Right forelimb (tissue), 1 donor: Measurements from ENCODE around the gene PROSER1.
A peak's percentile ranks its signal among the peaks of the same experiment; 100 is the strongest.
"Not testable (repeated sequence)": the region's sequence is repeated elsewhere in the genome, so short reads cannot be mapped to it uniquely, and the experiment has no call there.

Source experiments
- DNase-seq: peaks from one replicate; pipeline ENCODE4 v3.0.0-alpha.2; 2018

The PROSER1 gene

GRCh38 chr13:39023761-39024160 lies 14.1 kb downstream of the PROSER1 start:
- DNase-seq = no peak

- no peak for DNase-seq
Observed at GRCh38 chr13:39023316-39023715, 14.6 kb downstream of the PROSER1 start.

GRCh38 chr13:39020853-39021462 lies 16.9 kb downstream of the PROSER1 start:
- no peak for DNase-seq

GRCh38 chr13:39016787-39017186 lies 21.1 kb downstream of the PROSER1 start:
- no peak for DNase-seq

- DNase-seq = no peak
Observed at GRCh38 chr13:39016087-39016486, 21.8 kb downstream of the PROSER1 start.

- no peak for DNase-seq
Observed at GRCh38 chr13:39013462-39013861, 24.4 kb downstream of the PROSER1 start.

- DNase-seq = no peak
Observed at GRCh38 chr13:39012608-39013007, 25.3 kb downstream of the PROSER1 start.

GRCh38 chr13:39006371-39007111 lies 31.3 kb downstream of the PROSER1 start:
- not testable (repeated sequence) for DNase-seq

- no peak for DNase-seq
Observed at GRCh38 chr13:38998739-38999138, 39.1 kb downstream of the PROSER1 start.

GRCh38 chr13:38993381-38993780 lies 44.5 kb downstream of the PROSER1 start:
- DNase-seq = no peak

- no peak for DNase-seq
Observed at GRCh38 chr13:38990693-38991092, 47.2 kb downstream of the PROSER1 start, which contains the start of gene STOML3. Gene STOML3, minus strand, starts transcription at chr13:38990831. Its CDS starts 110 bp downstream, at chr13:38990721.

GRCh38 chr13:38981096-38981495 lies 56.8 kb downstream of the PROSER1 start:
- DNase-seq = no peak

- DNase-seq = no peak
Observed at GRCh38 chr13:38980750-38981078, 57.2 kb downstream of the PROSER1 start.

GRCh38 chr13:38979891-38980749 lies 57.8 kb downstream of the PROSER1 start:
- peak; percentile 78 for DNase-seq

- no peak for DNase-seq
Observed at GRCh38 chr13:38970380-38971051, 67.4 kb downstream of the PROSER1 start.

- no peak for DNase-seq
Observed at GRCh38 chr13:38969187-38969586, 68.7 kb downstream of the PROSER1 start.

- no peak for DNase-seq
Observed at GRCh38 chr13:38967446-38967845, 70.4 kb downstream of the PROSER1 start.

- DNase-seq = no peak
Observed at GRCh38 chr13:38965281-38965680, 72.6 kb downstream of the PROSER1 start.

- no peak for DNase-seq
Observed at GRCh38 chr13:38960175-38960574, 77.7 kb downstream of the PROSER1 start.
